ENCODE measurements around the gene TAF6. TPM values are rescaled to one million over a fixed set of nuclear protein-coding genes. Genes with fewer than 3 reads are reported as not detected.
"Not testable (repeated sequence)": the region's sequence is repeated elsewhere in the genome, so short reads cannot be mapped to it uniquely, and the experiment has no call there.

Gene TAF6
- total and polyA plus RNA-seq, 10 donors = 16.5 to 44.0 (median 36.2) TPM

DNA sequence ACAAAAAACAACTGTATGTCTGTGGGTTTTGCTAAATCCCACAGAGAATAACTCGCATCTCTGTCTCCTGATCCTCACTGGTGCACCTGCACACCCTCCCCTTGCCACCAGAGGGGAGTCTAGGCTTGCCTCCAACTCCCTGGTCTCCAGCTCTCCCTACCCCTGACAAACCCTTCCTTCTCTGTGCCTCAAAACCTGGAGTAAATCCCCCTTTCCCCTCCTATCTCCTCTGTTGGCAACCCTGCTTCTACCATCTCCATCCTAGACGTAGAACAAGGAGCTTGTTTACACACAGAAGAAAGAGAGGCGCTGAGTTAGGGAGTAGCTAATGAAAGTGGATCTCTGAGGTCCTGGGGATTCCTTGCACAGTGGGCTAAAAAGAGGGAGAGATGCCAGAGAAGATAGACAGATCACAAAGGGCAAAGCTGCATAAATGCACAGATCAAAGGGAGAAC, 13.6 kb upstream of the TAF6 start:
- H3K27ac ChIP-seq = no peak overlapping the region
- H3K36me3 ChIP-seq = no peaks in the 10 kb centered on the region
- intact Hi-C loops (cut with DNase I; ENCODE audit: low total_unique reads) = loop anchor here (10.0 kb wide), 2 partner anchors 92 to 212 kb away; no protein-coding TSS in a partner anchor
- peaks cover 13 to 36% (median 21%) of the 10 kb centered on the region in 6 donors for H3K4me1 ChIP-seq
- TF ChIP-seq CTCF (IDR thresholded peaks at IDR 0.05 in 8 of 11, conservative IDR thresholded peaks at IDR 0.05 in 3 of 11) = peak; percentile 75 to 96 (median 92)
- TF ChIP-seq POLR2AphosphoS5 (IDR thresholded peaks at IDR 0.05) = peak in 1 of 3 donors; percentile 67
- TF ChIP-seq POLR2A (IDR thresholded peaks at IDR 0.05) = no peak
- no peak overlapping the region for H3K4me3 ChIP-seq
- no peaks in the 10 kb centered on the region for H3K9me3 ChIP-seq
- whole genome bisulfite sequencing, 5 donors = 28 to 39% (median 30%) methylated on average over 3 of the region's 3 CpGs
- peak; percentile 88 for DNase-seq
- no peaks in the 10 kb centered on the region for H3K27me3 ChIP-seq (replicated peaks in 1 of 7)

GRCh38 chr7:100132126-100132525, 13.0 kb upstream of the TAF6 start:
- DNase-seq = peak; percentile 69
- H3K9me3 ChIP-seq = no peaks in the 10 kb centered on the region
- no peak overlapping the region for H3K4me3 ChIP-seq
- TF ChIP-seq CTCF (IDR thresholded peaks at IDR 0.05 in 8 of 11, conservative IDR thresholded peaks at IDR 0.05 in 3 of 11) = no peak
- no peak for TF ChIP-seq POLR2A (IDR thresholded peaks at IDR 0.05)
- TF ChIP-seq POLR2AphosphoS5 (IDR thresholded peaks at IDR 0.05) = no peak
- H3K27me3 ChIP-seq (replicated peaks in 1 of 7) = no peaks in the 10 kb centered on the region
- no peaks in the 10 kb centered on the region for H3K36me3 ChIP-seq
- WGBS, 5 donors = 60 to 74% (median 69%) methylated on average over 7 of the region's 7 CpGs
- intact Hi-C loops (cut with DNase I; ENCODE audit: low total_unique reads) = loop anchor here (10.0 kb wide), 2 partner anchors 93 to 213 kb away; no protein-coding TSS in a partner anchor
- peaks cover 13 to 39% (median 23%) of the 10 kb centered on the region in 6 donors for H3K4me1 ChIP-seq
- H3K27ac ChIP-seq = no peak overlapping the region

GRCh38 chr7:100130608-100131453, 11.7 kb upstream of the TAF6 start:
- Histone ChIP-seq H3K27ac (no peak overlapping the region), H3K4me3 (peak overlapping the region in 1 of 8 donors; percentile 31), H3K4me1 (peaks cover 17 to 47% (median 30%) of the 10 kb centered on the region in 6 donors), H3K36me3 (no peaks in the 10 kb centered on the region), H3K27me3 (replicated peaks in 1 of 7) (no peaks in the 10 kb centered on the region), H3K9me3 (no peaks in the 10 kb centered on the region)
- intact Hi-C loops (cut with DNase I; ENCODE audit: low total_unique reads) = loop anchor here (10.0 kb wide), 2 partner anchors 94 to 214 kb away; no protein-coding TSS in a partner anchor
- TF ChIP-seq POLR2AphosphoS5 (IDR thresholded peaks at IDR 0.05) (peak; percentile 34 to 69 (median 56)), CTCF (IDR thresholded peaks at IDR 0.05 in 8 of 11, conservative IDR thresholded peaks at IDR 0.05 in 3 of 11) (peak; percentile 75 to 97 (median 90)), POLR2A (IDR thresholded peaks at IDR 0.05) (no peak)
- 12 to 16% (median 14%) methylated on average over 24 of the region's 24 CpGs for WGBS, 5 donors
- DNase-seq = peak; percentile 94

DNA sequence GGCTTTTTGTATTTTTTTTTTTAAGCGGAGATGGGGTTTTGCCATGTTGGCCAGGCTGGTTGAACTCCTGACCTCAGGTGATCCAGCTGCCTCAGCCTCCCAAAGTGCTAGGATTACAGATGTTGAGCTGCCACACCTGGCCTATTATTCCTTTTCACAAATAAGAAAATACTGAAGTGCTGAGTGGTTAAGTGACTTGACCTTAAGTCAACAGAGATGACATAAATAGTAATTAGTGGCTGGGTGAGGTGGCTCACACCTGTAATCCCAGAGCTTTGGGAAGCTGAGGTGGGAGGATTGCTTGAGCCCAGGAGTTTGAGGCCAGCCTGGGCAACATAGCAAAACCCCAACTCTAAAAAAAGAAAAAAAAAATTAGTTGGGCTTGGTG, 11.1 kb upstream of the TAF6 start:
- WGBS, 5 donors = 88 to 100% (median 97%) methylated on average over 1 of the region's 1 CpG
- peaks cover 22 to 54% (median 36%) of the 10 kb centered on the region in 6 donors for H3K4me1 ChIP-seq
- not testable (repeated sequence) for H3K9me3 ChIP-seq; H3K4me3 ChIP-seq; H3K36me3 ChIP-seq; H3K27me3 ChIP-seq (replicated peaks in 1 of 7); H3K27ac ChIP-seq; DNase-seq
- intact Hi-C loops (cut with DNase I; ENCODE audit: low total_unique reads) = loop anchor here (10.0 kb wide), 2 partner anchors 95 to 215 kb away; no protein-coding TSS in a partner anchor

Data from spleen (tissue), 11 donors.